Frontal cortex (tissue), 4 donors: ENCODE data around the gene GOT1. TPM values are rescaled to one million over a fixed set of nuclear protein-coding genes. Genes with fewer than 3 reads are reported as not detected.

Experiments used
- DNase-seq, 2 donors: peaks; one replicate each; pipeline ENCODE4 v3.0.0; 2012; ENCODE audit warnings: low spot score in 2 of 2
- FAIRE-seq: peaks from 2 replicates; lab custom pipeline; 2012; peaks lifted over from hg19 to GRCh38; lab: Jason Lieb, UNC
- total RNA-seq: library from RNA; depleted of rRNA; stranded (reverse); fragments of >200 nt; gene quantifications from one replicate; pipeline ENCODE4 v1.2.3, GENCODE V29; 2014
- donor health status: control.
- donor health status: control.
- donor health status: control.

The GOT1 gene
- total RNA-seq, 1 donor from 2014 or later: 22.4 TPM

DNA sequence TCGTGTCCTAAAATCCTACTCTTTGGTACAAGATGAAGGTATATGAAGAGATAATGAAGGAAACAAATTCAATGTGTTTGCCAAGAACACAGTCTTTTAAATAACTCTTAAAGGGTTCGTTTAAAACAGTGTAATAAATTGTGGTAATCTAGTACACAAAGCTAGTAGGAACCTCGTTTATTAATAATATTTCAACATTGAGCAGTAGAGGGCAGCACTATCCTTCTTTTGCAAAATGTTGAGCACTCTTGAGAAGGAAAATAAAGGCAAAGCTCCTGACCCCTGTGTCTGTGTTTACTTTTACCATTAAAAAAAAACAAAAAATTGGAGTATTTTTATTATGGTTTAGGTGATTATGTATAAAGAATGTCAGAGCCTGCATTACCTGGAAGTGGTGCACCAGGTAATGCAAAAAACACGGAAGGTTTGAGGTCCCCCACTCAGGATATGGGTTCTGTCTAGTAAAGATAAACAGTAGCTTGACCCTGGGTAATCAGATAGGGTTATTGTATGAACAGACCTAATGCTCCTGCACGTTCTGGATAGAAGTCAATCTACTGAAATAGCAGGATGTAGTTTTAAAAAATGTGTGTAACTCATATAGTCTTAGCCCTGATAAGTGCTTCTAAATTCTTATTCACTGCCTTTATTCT is 5.7 kb upstream of the GOT1 start:
- DNase-seq (no peak), FAIRE-seq (peak; percentile 82)

DNA sequence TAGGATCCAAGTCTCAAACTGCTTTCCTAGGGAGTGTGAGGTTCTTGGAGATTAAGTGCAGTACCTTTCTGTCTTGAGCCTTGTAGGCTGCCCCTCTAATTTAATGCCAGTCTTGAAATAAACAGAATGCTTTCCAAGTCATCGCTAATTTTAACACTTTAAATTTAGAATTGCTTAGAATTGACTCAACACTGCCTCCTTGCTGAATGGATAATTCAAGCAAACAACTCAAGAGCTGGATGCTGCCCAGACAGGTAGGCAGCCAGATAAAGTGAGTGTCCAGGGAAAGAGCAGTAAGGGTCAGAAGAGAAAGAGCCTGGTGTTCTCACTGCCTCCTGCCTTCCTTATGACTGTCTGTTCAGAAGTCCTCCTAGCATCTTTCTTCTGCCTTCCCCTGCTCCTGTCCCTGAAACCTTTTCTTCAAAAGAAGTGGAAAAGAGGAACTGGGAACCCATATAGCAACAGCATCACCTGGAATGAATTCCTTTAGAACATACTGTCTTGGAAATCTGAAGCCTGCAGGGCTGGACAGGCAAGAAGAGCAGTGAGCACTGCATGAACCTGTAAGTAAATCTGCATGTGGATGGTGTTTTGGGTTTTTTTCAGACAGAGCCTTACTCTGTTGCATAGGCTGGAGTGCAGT is 3.1 kb upstream of the GOT1 start:
- no peak for DNase-seq
- no peak for FAIRE-seq

GRCh38 chr10:99432881-99433280 is 2.5 kb upstream of the GOT1 start:
- DNase-seq (no peak), FAIRE-seq (no peak)

DNA sequence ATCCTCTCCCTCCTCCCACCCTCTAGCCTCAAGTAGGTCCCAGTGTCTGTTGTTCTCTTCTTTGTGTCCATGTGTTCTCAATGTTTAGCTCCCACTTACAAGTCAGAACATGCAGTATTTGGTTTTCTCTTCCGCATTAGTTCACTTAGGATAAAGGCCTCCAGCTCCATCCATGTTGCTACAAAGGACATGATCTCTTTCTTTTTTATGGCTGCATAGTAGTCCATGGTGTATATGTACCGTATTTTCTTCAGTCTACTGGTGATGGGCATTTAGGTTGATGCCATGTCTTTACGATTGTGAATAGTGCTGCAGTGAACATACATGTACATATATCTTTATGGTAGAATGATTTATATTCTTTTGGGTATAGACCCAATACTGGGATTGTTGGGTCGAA is 1.6 kb upstream of the GOT1 start:
- DNase-seq: no peak
- no peak for FAIRE-seq

DNA sequence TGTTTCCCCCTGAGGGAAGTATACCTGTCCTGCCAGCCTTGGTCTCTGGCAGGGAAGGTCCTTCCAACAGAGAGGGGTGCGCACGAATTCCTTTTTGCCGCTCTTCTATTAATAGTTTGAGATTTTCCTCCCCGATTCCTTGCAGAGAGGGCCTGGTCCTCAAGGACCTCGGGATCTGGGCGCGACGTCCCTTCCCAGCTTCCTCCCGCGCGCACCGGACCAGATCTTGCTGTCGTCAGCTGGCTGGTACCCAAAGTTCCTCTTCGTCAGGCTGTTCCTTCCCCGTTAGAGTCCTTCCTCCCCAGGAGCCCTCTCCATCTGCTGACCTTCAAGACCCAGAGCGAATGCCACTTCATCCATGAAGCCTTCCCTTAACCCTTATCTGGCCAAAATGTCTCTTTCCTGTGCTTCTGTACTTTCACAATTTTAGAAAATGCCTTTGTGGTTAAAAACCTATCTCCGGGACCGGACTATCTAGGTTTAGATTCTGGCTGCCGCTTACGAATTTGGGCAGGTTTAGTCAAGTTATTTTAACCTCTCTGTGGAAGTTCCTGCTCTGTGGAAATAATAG is 851 bp upstream of the GOT1 start:
- FAIRE-seq: no peak
- DNase-seq: peak in 1 of 2 donors; percentile 21

DNA sequence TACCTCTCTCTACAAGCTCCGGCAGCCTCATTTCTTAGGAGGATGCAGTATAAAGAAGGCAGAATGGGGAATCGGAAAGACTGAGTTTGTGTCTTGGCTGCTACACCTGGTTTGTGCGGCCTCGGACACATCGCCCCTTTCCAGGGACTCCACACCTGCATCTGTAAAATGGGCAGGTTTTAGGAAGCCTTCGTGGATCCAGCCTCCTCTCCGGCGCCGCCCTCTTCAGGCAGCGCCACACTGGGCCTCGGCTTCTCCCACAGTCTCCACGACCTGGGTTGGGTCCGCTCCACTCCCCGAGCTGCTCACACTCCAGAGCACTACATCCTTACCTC is 341 bp downstream of the GOT1 start:
- no peak for FAIRE-seq
- DNase-seq: peak in 1 of 2 donors; percentile 15

GRCh38 chr10:99429517-99430095 is 818 bp downstream of the GOT1 start:
- FAIRE-seq (no peak), DNase-seq (no peak)

GRCh38 chr10:99427566-99428190 is 2.7 kb downstream of the GOT1 start:
- FAIRE-seq: no peak
- no peak for DNase-seq

GRCh38 chr10:99426689-99427088 is 3.7 kb downstream of the GOT1 start:
- DNase-seq (no peak), FAIRE-seq (no peak)

DNA sequence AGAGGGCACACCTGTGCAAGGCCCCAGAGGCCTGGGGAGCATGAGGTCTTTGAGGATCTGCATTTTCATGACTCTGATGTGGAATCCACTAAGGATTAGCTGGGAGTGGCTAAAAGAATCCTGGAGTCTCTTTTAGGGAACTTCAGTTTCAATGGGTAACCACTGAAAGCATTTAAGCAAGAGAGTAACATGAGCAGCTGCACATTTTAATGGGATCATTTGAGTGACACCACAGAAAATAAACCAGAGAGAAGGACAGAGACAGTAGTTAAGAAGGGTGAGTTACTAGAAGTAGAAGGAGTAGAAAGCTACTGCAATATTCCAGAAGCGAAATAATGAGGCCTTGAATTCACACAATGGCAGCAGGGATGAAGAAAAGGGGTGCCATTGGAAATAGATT is 5.2 kb downstream of the GOT1 start:
- FAIRE-seq (no peak), DNase-seq (no peak)

GRCh38 chr10:99424656-99425055 is 5.8 kb downstream of the GOT1 start:
- DNase-seq (no peak), FAIRE-seq (no peak)

- FAIRE-seq (no peak), DNase-seq (no peak)
These were observed 7.8 kb downstream of the GOT1 start for GRCh38 chr10:99422529-99423096.

- no peak for DNase-seq
- no peak for FAIRE-seq
These were observed 9.1 kb downstream of the GOT1 start for GRCh38 chr10:99421233-99421739.

GRCh38 chr10:99419688-99420087 is 10.7 kb downstream of the GOT1 start:
- DNase-seq (no peak), FAIRE-seq (no peak)

DNA sequence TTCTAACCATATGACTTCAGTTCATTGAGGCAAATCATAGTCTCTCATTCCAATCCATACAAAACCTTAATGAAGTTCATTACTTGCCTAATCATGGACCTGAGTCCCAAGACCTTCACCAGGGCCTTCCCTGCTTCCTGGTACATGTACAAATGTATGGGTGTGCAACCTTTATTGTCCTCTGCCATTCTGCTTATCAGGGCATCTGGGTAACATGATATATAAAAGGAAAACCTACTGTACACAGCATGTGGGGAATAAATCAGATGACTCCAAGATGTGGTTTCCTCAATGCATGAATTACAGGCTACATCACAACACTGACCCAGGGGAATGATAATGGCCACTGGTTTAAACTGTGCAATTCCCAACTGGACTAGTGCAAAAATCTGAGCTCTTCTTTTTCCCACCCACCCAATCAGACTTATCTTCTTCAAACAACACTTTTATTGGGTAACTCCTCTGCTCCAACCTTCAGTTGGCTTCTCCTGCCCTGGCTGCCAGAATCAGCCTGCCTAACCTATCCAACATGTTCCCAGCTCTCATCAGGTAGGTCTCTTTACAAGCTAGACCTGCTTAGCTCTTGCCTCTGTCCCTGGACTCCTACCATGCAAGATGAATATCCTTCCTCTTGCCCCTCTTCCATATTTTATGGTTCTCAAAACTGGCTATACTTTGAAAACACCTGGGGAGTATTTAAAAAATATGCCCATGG is 11.4 kb downstream of the GOT1 start:
- DNase-seq: no peak

GRCh38 chr10:99412099-99412498 is 18.3 kb downstream of the GOT1 start:
- FAIRE-seq: no peak
- no peak for DNase-seq

More for the DNA sequence above, 11.4 kb downstream of the GOT1 start:
- FAIRE-seq: no peak

DNA sequence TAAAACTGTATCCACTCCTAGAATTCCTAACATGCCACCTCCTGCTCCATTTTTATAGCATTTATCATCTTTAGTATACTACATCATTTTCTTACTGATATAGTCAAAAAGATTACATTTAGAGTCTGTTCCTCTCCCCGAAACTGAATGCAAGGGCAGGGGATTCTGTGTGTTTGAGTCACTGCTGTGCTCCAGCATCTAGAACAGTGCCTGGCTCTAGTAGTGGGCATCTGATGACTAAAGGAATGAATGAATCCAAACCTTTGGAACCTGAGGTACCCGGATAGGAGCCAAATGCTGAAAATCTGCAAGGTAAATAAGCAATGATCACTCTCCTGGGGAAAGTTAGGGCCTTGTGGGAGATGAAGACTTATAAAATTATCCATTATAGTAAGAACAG is 18.9 kb downstream of the GOT1 start:
- FAIRE-seq (no peak), DNase-seq (no peak)

DNA sequence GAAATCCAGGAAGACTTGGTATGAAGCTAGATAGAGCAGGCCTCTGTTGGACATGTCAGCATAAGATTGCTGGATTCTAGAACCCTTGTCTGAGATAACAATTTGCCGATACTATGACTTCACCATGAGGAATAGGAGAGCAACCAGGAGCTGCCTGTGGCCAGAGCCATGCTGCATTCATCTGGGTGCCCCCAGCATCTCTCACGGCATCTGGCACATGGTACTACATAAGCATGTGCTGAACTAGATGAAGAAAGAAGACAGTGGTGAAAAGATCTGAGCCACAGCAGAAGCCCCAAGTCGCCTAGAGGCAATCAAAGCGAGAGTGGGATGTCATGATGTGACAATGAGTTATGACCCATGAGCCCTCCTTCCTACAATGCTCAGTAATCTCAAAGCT is 19.5 kb downstream of the GOT1 start:
- FAIRE-seq: no peak

GRCh38 chr10:99410146-99410545 is 20.3 kb downstream of the GOT1 start:
- DNase-seq (no peak), FAIRE-seq (no peak)

More for the DNA sequence above, 19.5 kb downstream of the GOT1 start:
- DNase-seq: no peak

DNA sequence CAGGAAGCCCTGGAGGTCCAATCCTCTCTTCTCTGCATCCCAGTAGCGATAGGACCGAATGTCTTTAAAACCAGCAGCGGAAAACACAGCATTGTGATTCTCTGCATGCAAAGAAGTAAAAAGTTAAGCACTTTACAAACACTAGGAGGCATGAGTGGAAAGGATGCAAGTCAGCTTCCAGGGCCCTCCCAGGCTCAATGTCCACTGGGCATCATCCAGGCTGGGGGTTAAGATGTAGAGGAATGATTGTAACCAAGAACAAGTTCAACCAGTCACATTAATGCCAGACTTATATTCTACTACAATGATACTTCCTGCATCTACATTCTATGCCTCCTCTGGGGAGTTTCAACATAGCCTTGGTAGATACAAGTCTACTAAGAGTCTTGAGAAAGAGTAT is 24.3 kb downstream of the GOT1 start:
- FAIRE-seq (no peak), DNase-seq (no peak)
